K562 (cell line): Measurements from ENCODE around the gene ADK. TPM values are rescaled to one million over a fixed set of nuclear protein-coding genes. Genes with fewer than 3 reads are reported as not detected.

ENCODE experiments used
- CHD4 ChIP-seq: fragments of 200-600 bp; sonication (generic); IDR thresholded peaks from 3 replicates; pipeline ENCODE4 v1.6.1; 2012; ENCODE audit warnings: low read depth, mild to moderate bottlenecking, mixed read lengths, low read length, inconsistent platforms; ENCODE audit not compliant: insufficient read depth, insufficient replicate concordance, poor library complexity, severe bottlenecking
- GTF2F1 ChIP-seq: IDR thresholded peaks from 2 replicates; pipeline ENCODE4 v1.6.1; 2011; ENCODE audit warnings: low read depth, low read length, improper control_type of control experiment
- HMGN3 ChIP-seq: IDR thresholded peaks from 2 replicates; pipeline ENCODE4 v1.6.1; 2011; ENCODE audit warnings: borderline replicate concordance, low read depth, mild to moderate bottlenecking, mixed read lengths, low read length; ENCODE audit not compliant: insufficient read length; ENCODE audit errors: extremely low read depth
- ID3 ChIP-seq, 2 experiments: fragments of 250-450 bp in 1 of 2; fragments of 450-650 bp in 1 of 2; sonication (Bioruptor Pico) in 1 of 2; IDR thresholded peaks; 2 replicates each; pipeline versions ENCODE4 v1.6.1 to v1.8.0; 2016 to 2021; ENCODE audit warnings: mild to moderate bottlenecking in 2 of 2, moderate library complexity in 2 of 2, missing compliant biosample characterization in 1 of 2, missing genetic modification characterization in 1 of 2
- KLF16 ChIP-seq: IDR thresholded peaks from 2 replicates; pipeline ENCODE4 v1.6.1; 2016; ENCODE audit warnings: antibody characterized with exemption
- MTF1 ChIP-seq: fragments of 250-450 bp; sonication (Bioruptor Pico); IDR thresholded peaks from 2 replicates; pipeline ENCODE4 v1.9.0; 2021; ENCODE audit warnings: moderate library complexity, mild to moderate bottlenecking, inconsistent platforms, borderline replicate concordance
- NFYB ChIP-seq: IDR thresholded peaks from 2 replicates; pipeline ENCODE4 v1.6.1; 2011; ENCODE audit warnings: mild to moderate bottlenecking, moderate library complexity; ENCODE audit not compliant: insufficient read length; ENCODE audit errors: extremely low read depth
- PATZ1 ChIP-seq: fragments of 250-450 bp; sonication (Bioruptor Pico); IDR thresholded peaks from 2 replicates; pipeline ENCODE4 v1.5.0; 2020; ENCODE audit warnings: mild to moderate bottlenecking, borderline replicate concordance
- SIRT6 ChIP-seq: IDR thresholded peaks from one replicate; pipeline ENCODE4 v1.6.1; 2012; ENCODE audit warnings: low read depth, mild to moderate bottlenecking, control low read depth, inconsistent platforms, low read length, moderate library complexity
- SMAD1 ChIP-seq: fragments of 150-350 bp; IDR thresholded peaks from 2 replicates; pipeline ENCODE4 v1.6.1; 2014; ENCODE audit warnings: low read length, low read depth; ENCODE audit not compliant: partially characterized antibody
- ZEB2 ChIP-seq: fragments of 450-650 bp; IDR thresholded peaks from 2 replicates; pipeline ENCODE4 v1.6.1; 2016
- polyA plus RNA-seq, 8 experiments: library from polyadenylated mRNA; depleted of rRNA in 4 of 8; stranded (reverse) in 5 of 8; unstranded in 3 of 8; fragments of >200 nt; fragmentation: Nextera tagmentation in 2 of 8; fragmentation: Illumina TruSeq in 1 of 8; extraction: Ambion mirVana in 2 of 8; extraction: Trizol in 1 of 8; gene quantifications; 2 replicates each; pipeline versions ENCODE4 v1.2.1 to v1.2.3, GENCODE V29; 2011 to 2014; ENCODE audit warnings: inconsistent platforms in 1 of 8, missing spikeins in 1 of 8
- total RNA-seq, 7 experiments: library from RNA; depleted of rRNA in 6 of 7; stranded (reverse); fragments of >200 nt in 6 of 7; fragmentation: Illumina TruSeq in 2 of 7; extraction: Trizol in 2 of 7; gene quantifications; 2 replicates each; pipeline versions ENCODE4 v1.2.1 to v1.2.3, GENCODE V29; 2011 to 2021; ENCODE audit warnings: low replicate concordance in 1 of 7

ADK gene
- total and polyA plus RNA-seq, 9 of the 15 experiments (the other 6 are each of a cell fraction or from before 2014, with no cell fraction given) = 54.2 to 97.8 (median 73.6) TPM

- TF ChIP-seq ID3 (CRISPR knock-in tag; IDR thresholded peaks at IDR 0.05) (no peak), ID3 (tag; IDR thresholded peaks at IDR 0.05) (no peak), PATZ1 (CRISPR knock-in tag) (no peak), KLF16 (no peak), ZEB2 (no peak), SMAD1 (no peak), HMGN3 (no peak), CHD4 (no peak), NFYB (no peak), SIRT6 (no peak), GTF2F1 (no peak), MTF1 (CRISPR knock-in tag) (no peak)
Observed at GRCh38 chr10:74140553-74140952, 10.5 kb upstream of the ADK start (continued).
